Measurements from ENCODE around the gene SIPA1. TPM values are rescaled to one million over a fixed set of nuclear protein-coding genes. Genes with fewer than 3 reads are reported as not detected.

The SIPA1 gene
- total and polyA plus RNA-seq, 2 of the 8 experiments (the other 6 are each of a cell fraction or from before 2014, with no cell fraction given): 35.3 to 72.2 TPM

DNA sequence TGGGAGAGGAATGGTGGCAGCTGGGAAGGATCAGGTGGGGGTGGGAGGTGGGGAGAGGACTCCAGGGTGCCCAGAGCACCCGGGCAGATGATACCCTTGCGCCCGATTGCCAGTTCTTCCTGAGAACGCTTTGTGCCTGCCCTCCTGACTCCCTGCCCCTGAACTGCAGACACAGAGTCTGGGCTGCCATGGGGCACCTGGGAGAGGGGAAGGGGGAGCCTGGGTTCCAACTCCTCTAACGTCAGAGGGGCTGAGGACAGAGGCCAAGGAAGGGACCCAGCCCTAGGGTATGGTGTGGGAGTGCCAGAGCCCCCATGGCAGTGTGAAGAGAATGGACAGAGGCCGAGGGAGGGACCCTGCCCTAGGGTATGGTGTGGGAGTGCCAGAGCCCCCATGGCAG lies 41.4 kb upstream of the SIPA1 start (continued):
- TF ChIP-seq RAD21 (IDR thresholded peaks at IDR 0.05 in 1 of 2, conservative IDR thresholded peaks at IDR 0.05 in 1 of 2; ENCODE audit: low read depth in 2 of 2, low read length in 2 of 2) (no peak), SP2 (IDR thresholded peaks at IDR 0.05; ENCODE audit: low read length) (no peak), EZH2 (IDR thresholded peaks at IDR 0.05; ENCODE audit: low read depth, low read length, severe bottlenecking) (no peak), POLR2AphosphoS5 (IDR thresholded peaks at IDR 0.05; ENCODE audit: low read depth, low read length) (no peak)

Data from H1 (cell line).